Measurements from ENCODE around the gene DNAJC17.

Gene DNAJC17

DNA sequence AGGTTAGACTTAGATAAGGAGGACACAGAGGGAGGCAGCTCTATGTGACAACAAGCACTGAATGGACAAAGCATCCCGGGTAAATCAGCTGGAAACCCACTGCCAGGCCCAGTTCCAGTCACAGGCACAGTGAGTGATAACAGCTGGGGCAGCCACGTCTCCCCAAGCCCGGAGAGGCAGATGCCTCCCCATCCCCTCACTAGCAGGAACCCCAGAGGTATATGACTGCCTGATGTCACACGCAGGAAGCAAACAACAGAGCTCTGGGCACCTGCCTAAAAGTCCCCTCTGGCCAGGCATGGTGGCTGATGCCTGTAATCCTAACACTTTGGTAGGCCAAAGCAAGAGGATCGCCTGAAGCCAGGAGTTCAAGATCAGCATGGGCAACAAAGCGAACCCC, 19.3 kb downstream of the DNAJC17 start:
- Mint-ChIP-seq H3K36me3 (no peaks in the 10 kb centered on the region), H3K4me1 (ENCODE audit: low read depth) (peaks cover 27% of the 10 kb centered on the region), H3K27ac (peak overlapping the region; percentile 73), H3K9me3 (ENCODE audit: low read depth) (no peaks in the 10 kb centered on the region), H3K27me3 (no peaks in the 10 kb centered on the region), H3K4me3 (no peak overlapping the region)

- H3K9me3 Mint-ChIP-seq (ENCODE audit: low read depth) = no peaks in the 10 kb centered on the region
- peaks cover 30% of the 10 kb centered on the region for H3K4me1 Mint-ChIP-seq (ENCODE audit: low read depth)
- peak overlapping the region; percentile 41 for H3K4me3 Mint-ChIP-seq
- no peaks in the 10 kb centered on the region for H3K36me3 Mint-ChIP-seq
- H3K27ac Mint-ChIP-seq = peak overlapping the region; percentile 73
- no peaks in the 10 kb centered on the region for H3K27me3 Mint-ChIP-seq
These were observed 19.9 kb downstream of the DNAJC17 start for GRCh38 chr15:40787344-40787841.

- Mint-ChIP-seq H3K27ac (no peak overlapping the region), H3K9me3 (ENCODE audit: low read depth) (no peaks in the 10 kb centered on the region)
These were observed 21.5 kb downstream of the DNAJC17 start for GRCh38 chr15:40785814-40786213.

GRCh38 chr15:40785164-40785563, 22.1 kb downstream of the DNAJC17 start:
- H3K4me3 Mint-ChIP-seq = no peak overlapping the region

More at GRCh38 chr15:40785814-40786213, 21.5 kb downstream of the DNAJC17 start:
- Mint-ChIP-seq H3K4me1 (ENCODE audit: low read depth) (peaks cover 29% of the 10 kb centered on the region), H3K27me3 (no peaks in the 10 kb centered on the region), H3K36me3 (no peaks in the 10 kb centered on the region), H3K4me3 (no peak overlapping the region)

DNA sequence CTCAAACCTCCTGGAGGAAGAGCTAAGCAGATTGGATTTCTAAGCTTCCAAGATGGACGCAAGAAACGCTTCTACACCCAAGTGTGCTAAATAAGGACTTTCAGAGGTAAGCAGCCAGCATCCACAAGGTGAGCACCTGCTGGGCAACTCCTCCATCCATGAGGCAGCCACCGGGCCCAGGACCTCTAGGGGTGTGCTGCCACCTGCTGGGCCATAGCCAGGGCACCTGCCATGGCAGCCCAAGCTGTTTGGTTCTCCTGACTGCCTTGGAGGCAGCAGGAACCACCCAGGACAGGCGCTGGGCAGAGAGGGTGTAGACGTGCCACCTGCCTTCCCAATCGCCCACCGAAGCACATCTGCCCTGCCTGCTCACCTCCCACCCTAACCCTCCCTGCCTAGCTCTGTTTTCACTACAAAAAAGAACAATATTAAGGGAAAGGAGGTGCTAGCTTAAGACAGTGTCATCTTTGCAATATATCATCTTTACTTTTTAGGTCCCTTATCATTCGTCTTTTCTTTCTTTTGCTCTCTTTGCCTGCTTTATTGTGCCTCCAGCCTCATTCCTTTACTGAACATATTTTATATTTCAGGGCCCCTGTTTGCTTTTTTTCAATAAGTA, 24.6 kb downstream of the DNAJC17 start:
- H3K9me3 Mint-ChIP-seq (ENCODE audit: low read depth) = no peaks in the 10 kb centered on the region
- H3K4me3 Mint-ChIP-seq = no peak overlapping the region
- no peaks in the 10 kb centered on the region for H3K27me3 Mint-ChIP-seq
- H3K4me1 Mint-ChIP-seq (ENCODE audit: low read depth) = peaks cover 19% of the 10 kb centered on the region
- no peak overlapping the region for H3K27ac Mint-ChIP-seq
- no peaks in the 10 kb centered on the region for H3K36me3 Mint-ChIP-seq

More at GRCh38 chr15:40785164-40785563, 22.1 kb downstream of the DNAJC17 start:
- H3K4me1 Mint-ChIP-seq (ENCODE audit: low read depth) = peaks cover 29% of the 10 kb centered on the region
- no peaks in the 10 kb centered on the region for H3K27me3 Mint-ChIP-seq
- H3K9me3 Mint-ChIP-seq (ENCODE audit: low read depth) = no peaks in the 10 kb centered on the region
- no peak overlapping the region for H3K27ac Mint-ChIP-seq
- H3K36me3 Mint-ChIP-seq = no peaks in the 10 kb centered on the region

DNA sequence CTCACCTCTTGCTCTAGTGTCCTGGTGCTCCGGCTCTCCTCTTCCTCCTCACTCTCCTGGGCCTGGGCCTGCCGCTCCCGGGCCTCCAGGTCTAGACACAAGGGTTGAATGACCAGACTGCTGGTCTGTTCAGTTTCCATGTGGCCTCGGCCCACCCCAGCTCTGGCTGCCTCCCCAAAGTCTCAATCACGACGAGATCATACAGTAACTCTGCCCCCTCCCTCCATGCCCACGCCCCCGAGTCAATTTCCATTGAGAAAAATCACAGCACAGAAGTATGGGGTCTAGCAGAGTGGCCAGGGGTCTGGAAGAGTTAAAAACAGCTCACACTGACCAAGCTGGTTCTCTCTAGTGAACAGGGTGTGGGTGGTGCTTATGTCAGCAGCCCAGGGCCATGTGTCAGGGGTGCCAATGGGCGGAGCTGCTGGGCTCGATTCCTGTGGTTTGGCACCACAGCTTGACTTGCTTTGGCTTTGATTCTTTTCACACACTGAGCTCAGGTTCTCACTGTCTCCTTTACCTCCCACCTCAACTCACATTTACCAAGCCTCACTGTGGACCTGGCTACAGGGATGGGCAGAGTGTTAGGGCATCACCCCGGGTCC, 30.6 kb downstream of the DNAJC17 start:
- Mint-ChIP-seq H3K36me3 (peaks cover 9% of the 10 kb centered on the region), H3K9me3 (ENCODE audit: low read depth) (no peaks in the 10 kb centered on the region), H3K4me1 (ENCODE audit: low read depth) (peaks cover 6% of the 10 kb centered on the region), H3K4me3 (no peak overlapping the region), H3K27me3 (no peaks in the 10 kb centered on the region), H3K27ac (no peak overlapping the region)

DNA sequence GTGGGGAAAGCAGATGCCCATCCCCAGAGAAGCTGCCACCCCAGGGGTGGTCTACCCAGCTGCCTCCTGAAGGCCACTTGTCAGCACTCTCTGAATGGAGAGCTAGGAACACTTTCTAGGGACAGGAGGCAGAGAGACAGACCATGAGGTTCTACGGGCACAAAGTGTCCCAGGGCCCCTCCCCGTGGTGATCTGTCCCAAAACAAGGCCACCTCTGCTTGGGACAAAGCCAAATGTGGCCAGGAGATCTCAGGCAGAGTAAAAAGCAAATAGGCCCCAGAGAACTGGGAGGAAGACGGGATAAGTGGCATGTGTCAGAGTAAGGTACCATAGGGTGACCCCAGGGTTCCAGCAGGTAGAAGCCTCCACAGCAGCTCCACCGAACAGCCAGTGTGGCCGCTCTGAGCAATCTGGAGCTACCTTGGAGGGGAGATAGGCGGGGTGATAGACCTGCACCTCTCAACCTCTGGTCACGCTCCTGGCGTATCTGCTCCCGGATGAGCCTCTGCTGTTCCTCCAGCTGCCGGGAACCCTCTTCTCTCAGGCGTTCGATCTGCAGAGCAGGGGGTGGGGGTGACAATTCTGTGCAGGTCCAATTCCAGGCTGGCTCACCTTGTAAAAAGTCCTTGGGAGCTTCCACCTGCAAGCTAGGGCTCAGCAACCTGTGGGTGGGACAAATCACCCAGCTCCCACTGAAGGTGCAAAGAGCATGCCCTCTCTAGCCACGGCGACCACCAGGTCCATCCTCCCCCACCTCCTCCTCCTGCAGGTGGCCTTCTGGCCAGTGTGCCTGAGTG, 31.3 kb downstream of the DNAJC17 start:
- Mint-ChIP-seq H3K4me3 (no peak overlapping the region), H3K36me3 (peaks cover 9% of the 10 kb centered on the region), H3K9me3 (ENCODE audit: low read depth) (no peaks in the 10 kb centered on the region), H3K27me3 (no peaks in the 10 kb centered on the region), H3K27ac (no peak overlapping the region), H3K4me1 (ENCODE audit: low read depth) (peaks cover 6% of the 10 kb centered on the region)

GRCh38 chr15:40775007-40775406, 32.3 kb downstream of the DNAJC17 start:
- Mint-ChIP-seq H3K27ac (no peak overlapping the region), H3K27me3 (no peaks in the 10 kb centered on the region), H3K9me3 (ENCODE audit: low read depth) (no peaks in the 10 kb centered on the region), H3K4me1 (ENCODE audit: low read depth) (peaks cover 9% of the 10 kb centered on the region), H3K4me3 (no peak overlapping the region), H3K36me3 (peaks cover 9% of the 10 kb centered on the region)

DNA sequence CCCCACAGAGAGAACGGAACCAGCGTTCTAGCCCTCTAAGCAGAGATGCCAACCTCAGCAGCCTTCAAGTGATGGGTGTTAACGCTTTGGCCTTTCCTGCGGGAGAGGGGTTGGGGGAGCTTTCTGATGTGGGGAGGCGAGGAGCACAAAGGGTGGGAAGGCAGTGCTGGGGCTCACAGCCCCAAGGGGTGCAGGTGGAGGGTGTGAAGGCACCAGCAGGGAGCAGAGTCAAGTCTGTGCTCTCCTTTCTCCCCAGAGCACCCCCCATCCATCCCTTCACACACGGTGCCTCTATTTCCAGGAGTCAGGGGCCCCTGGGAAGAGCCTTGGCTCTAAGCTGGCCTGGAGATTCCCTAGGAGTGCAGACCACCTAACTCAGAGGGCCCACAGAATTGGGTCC, 33.4 kb downstream of the DNAJC17 start:
- H3K4me3 Mint-ChIP-seq = no peak overlapping the region
- no peak overlapping the region for H3K27ac Mint-ChIP-seq
- no peaks in the 10 kb centered on the region for H3K9me3 Mint-ChIP-seq (ENCODE audit: low read depth)
- H3K4me1 Mint-ChIP-seq (ENCODE audit: low read depth) = peaks cover 16% of the 10 kb centered on the region
- no peaks in the 10 kb centered on the region for H3K27me3 Mint-ChIP-seq
- peaks cover 9% of the 10 kb centered on the region for H3K36me3 Mint-ChIP-seq

- Mint-ChIP-seq H3K4me3 (no peak overlapping the region), H3K36me3 (peaks cover 9% of the 10 kb centered on the region), H3K4me1 (ENCODE audit: low read depth) (peaks cover 20% of the 10 kb centered on the region), H3K9me3 (ENCODE audit: low read depth) (no peaks in the 10 kb centered on the region), H3K27ac (no peak overlapping the region), H3K27me3 (no peaks in the 10 kb centered on the region)
These were observed 33.8 kb downstream of the DNAJC17 start for GRCh38 chr15:40773496-40773895.

- H3K36me3 Mint-ChIP-seq = peaks cover 9% of the 10 kb centered on the region
- no peaks in the 10 kb centered on the region for H3K27me3 Mint-ChIP-seq
- peaks cover 23% of the 10 kb centered on the region for H3K4me1 Mint-ChIP-seq (ENCODE audit: low read depth)
- H3K4me3 Mint-ChIP-seq = no peak overlapping the region
- no peaks in the 10 kb centered on the region for H3K9me3 Mint-ChIP-seq (ENCODE audit: low read depth)
- peak overlapping the region; percentile 22 for H3K27ac Mint-ChIP-seq
These were observed 35.3 kb downstream of the DNAJC17 start for GRCh38 chr15:40772014-40772413.

- Mint-ChIP-seq H3K4me3 (no peak overlapping the region), H3K9me3 (ENCODE audit: low read depth) (no peaks in the 10 kb centered on the region), H3K27me3 (no peaks in the 10 kb centered on the region), H3K27ac (peak overlapping the region; percentile 72), H3K4me1 (ENCODE audit: low read depth) (peaks cover 20% of the 10 kb centered on the region), H3K36me3 (peaks cover 3% of the 10 kb centered on the region)
These were observed 36.0 kb downstream of the DNAJC17 start for GRCh38 chr15:40771242-40771641.

GRCh38 chr15:40770147-40770721, 37.0 kb downstream of the DNAJC17 start:
- H3K36me3 Mint-ChIP-seq = peaks cover 3% of the 10 kb centered on the region
- peak overlapping the region; percentile 95 for H3K27ac Mint-ChIP-seq
- H3K4me1 Mint-ChIP-seq (ENCODE audit: low read depth) = peaks cover 28% of the 10 kb centered on the region

DNA sequence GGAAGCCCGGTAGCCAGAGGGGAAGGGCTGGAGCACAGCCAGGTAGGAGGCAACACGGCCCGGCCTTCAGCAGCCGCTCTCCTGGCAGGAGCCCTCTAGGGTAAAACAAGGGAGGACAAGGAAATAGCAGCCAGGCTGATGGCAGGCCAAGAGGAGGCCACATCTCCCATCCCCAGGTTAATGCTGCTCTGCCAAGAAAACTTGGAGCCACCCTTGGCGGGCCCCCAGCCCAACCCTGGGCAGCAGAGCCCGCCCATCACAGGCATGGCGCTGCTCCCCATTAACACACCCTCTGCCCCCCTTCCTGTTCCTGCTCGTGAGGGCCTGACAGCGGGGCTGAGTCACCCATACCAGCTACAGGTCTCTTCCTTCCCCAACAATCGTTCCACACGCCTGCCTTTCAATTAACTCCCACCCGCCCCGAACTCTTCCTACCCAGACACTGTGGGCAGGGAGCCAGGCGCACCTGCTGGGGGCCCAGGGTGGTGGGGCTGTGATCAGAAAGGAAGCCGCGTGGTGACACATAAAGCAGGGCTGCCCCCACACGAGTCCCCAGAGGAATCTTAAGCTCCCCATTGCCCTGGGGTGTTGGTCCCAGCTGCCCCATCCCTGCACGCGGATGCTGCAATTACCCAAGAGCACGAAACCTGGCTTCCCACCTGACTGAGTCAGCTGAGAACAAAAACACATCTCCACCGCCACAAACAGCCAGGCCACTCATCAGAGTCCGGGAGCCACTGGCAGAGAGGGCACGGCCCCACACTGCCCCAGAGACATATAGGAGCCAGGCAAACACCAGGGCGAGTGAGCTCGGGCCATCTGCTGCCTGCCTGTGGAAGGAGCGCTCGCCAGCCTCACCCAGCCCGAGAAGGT, 37.8 kb downstream of the DNAJC17 start, which contains the start of gene C15orf62:
TSS of gene C15orf62 (plus strand) at position 707 of the 873 bp plus-strand sequence. CDS start 516 bp downstream, outside the sequence.
- no peaks in the 10 kb centered on the region for H3K36me3 Mint-ChIP-seq

More at GRCh38 chr15:40770147-40770721, 37.0 kb downstream of the DNAJC17 start:
- Mint-ChIP-seq H3K27me3 (no peaks in the 10 kb centered on the region), H3K9me3 (ENCODE audit: low read depth) (no peaks in the 10 kb centered on the region), H3K4me3 (peak overlapping the region; percentile 79)

More for the DNA sequence above, 37.8 kb downstream of the DNAJC17 start, which contains the start of gene C15orf62:
- Mint-ChIP-seq H3K27me3 (no peaks in the 10 kb centered on the region), H3K4me1 (ENCODE audit: low read depth) (peaks cover 36% of the 10 kb centered on the region), H3K9me3 (ENCODE audit: low read depth) (no peaks in the 10 kb centered on the region), H3K27ac (peak within 1 kb of the TSS; percentile 95), H3K4me3 (peak within 1 kb of the TSS; percentile 79)

All from activated naive CD8-positive, alpha-beta T cell (primary cell).